ENCODE measurements around the gene FXYD6. TPM values are rescaled to one million over a fixed set of nuclear protein-coding genes. Genes with fewer than 3 reads are reported as not detected.

The FXYD6 gene
- total and polyA plus RNA-seq, 8 donors, result 2.7 to 48.0 (median 8.9) TPM

DNA sequence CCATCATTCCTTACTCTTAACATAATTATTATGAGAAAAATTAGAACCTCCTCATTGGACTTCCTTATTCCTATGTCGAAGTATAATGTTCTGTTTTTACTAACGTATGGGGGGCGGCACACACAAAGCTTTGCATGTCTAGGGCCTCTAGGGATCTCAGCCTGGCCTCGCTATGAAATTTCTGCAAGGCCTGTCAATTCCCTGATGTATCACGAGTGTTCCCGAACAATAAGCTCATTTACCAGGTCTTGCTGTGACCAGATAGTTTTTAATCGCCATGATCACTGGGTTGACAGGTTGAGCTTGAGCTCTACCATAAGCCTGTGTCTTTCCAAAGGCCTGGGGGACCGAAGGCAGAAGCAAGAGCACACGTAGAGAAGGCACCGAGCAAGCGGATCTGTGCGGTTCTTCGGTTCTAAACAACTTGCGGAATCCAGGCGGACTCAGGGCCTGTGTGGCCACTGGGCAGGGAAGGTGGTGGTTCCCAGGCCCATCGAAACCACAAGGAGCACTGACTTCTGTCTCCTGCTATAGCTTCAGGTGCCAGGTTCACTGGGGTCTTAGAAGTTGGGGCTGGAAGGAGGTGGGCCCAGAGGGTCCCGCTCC, 41.5 kb downstream of the FXYD6 start:
- peak overlapping the region in 3 of 4 donors; percentile 78 to 89 (median 86) for H3K27ac ChIP-seq
- FAIRE-seq, result no peak
- no peaks in the 10 kb centered on the region for H3K27me3 ChIP-seq
- TF ChIP-seq, protein P1, sequence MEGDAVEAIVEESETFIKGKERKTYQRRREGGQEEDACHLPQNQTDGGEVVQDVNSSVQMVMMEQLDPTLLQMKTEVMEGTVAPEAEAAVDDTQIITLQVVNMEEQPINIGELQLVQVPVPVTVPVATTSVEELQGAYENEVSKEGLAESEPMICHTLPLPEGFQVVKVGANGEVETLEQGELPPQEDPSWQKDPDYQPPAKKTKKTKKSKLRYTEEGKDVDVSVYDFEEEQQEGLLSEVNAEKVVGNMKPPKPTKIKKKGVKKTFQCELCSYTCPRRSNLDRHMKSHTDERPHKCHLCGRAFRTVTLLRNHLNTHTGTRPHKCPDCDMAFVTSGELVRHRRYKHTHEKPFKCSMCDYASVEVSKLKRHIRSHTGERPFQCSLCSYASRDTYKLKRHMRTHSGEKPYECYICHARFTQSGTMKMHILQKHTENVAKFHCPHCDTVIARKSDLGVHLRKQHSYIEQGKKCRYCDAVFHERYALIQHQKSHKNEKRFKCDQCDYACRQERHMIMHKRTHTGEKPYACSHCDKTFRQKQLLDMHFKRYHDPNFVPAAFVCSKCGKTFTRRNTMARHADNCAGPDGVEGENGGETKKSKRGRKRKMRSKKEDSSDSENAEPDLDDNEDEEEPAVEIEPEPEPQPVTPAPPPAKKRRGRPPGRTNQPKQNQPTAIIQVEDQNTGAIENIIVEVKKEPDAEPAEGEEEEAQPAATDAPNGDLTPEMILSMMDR (IDR thresholded peaks at IDR 0.05), result no peak
- intact Hi-C loops (cut with DNase I), result loop anchor here in 1 of 3 donors (5.0 kb wide), 1 partner anchor 107 kb away; no protein-coding TSS in a partner anchor
- H3K4me1 ChIP-seq, result peaks cover 6 to 18% (median 12%) of the 10 kb centered on the region in 3 donors
- H3K4me3 ChIP-seq, result peak overlapping the region in 1 of 4 donors; percentile 15
- 79 to 80% methylated on average over 17 of the region's 17 CpGs for WGBS, 2 donors
- H3K9me3 ChIP-seq, result no peaks in the 10 kb centered on the region
- DNase-seq, result peak in 2 of 6 donors; percentile 11 to 23
- no peak for ATAC-seq
- no peaks in the 10 kb centered on the region for H3K36me3 ChIP-seq

DNA sequence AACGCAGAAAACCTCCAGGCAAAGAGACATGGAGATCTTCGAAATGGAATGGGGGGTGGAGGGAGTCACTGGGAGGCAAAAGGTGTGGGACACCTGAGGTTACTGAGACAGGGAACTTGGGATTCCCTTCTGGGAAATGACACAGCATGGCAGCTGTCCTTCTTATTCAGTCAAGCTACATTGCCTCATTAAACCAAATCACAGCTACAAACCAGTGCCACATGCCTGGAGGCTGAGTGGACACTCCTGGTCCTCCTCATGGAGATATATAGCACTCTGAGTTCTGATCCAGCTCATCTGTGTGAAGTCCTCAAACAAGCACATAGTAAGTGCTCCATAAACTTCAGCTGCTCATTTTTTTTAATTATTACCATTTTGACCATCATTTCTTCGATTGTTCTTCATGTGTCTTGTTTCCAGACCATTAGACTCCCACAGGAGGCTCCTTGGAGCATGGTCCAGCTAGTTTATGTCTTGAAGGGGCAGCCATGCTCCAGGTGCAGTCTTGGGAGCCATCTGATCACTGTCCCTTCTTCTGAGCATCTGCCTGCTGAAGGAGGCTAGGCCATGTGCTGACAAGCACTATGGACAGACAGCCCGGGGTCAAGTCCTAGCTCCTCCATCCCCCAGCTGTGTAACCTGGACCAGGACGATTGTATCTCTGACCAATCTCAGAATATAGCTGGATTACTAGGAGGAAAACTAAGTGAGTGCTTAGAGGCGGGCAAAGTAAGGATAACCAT, 42.2 kb downstream of the FXYD6 start:
- Histone ChIP-seq H3K9me3 (no peaks in the 10 kb centered on the region), H3K27me3 (no peaks in the 10 kb centered on the region), H3K36me3 (no peaks in the 10 kb centered on the region), H3K4me1 (peaks cover 8 to 19% (median 12%) of the 10 kb centered on the region in 3 donors), H3K4me3 (peak overlapping the region in 2 of 4 donors; percentile 10 to 15), H3K27ac (peak overlapping the region; percentile 70 to 89 (median 82))
- TF ChIP-seq, protein P1 (IDR thresholded peaks at IDR 0.05), result no peak
- ATAC-seq (peak in 1 of 4 donors; percentile 1), DNase-seq (peak in 2 of 6 donors; percentile 10 to 11), FAIRE-seq (no peak)
- 68 to 71% methylated on average over 6 of the region's 6 CpGs for WGBS, 2 donors
- intact Hi-C loops (cut with DNase I), result no loop called here

DNA sequence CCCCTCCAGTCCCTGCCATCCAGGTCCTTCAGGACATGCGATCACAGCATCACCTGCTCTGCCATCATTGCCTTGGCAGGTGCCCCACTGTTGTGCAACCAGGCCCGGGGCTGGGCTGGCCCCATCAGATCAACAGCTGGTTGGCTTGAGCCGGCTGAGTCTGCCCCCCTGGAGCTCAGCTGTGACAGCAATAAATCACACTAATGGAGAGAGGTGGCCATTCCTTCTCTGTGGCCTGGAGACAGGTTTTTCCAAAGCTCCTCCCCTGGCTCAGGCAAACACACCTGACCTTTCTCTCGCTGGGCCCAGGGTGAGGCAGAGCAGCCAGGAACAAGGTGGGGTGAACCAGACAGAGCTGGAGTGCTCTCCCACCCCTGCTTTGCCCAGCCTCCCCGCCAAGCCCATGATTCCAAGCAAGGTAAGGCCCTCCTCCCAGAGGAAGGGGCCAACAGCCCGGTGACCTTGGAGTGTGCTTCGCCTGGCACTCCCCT, 43.0 kb downstream of the FXYD6 start:
- Histone ChIP-seq H3K27ac (peak overlapping the region; percentile 70 to 89 (median 82)), H3K36me3 (no peaks in the 10 kb centered on the region), H3K4me3 (peak overlapping the region in 1 of 4 donors; percentile 15), H3K27me3 (no peaks in the 10 kb centered on the region), H3K9me3 (no peaks in the 10 kb centered on the region), H3K4me1 (peaks cover 12 to 25% (median 15%) of the 10 kb centered on the region in 3 donors)
- intact Hi-C loops (cut with DNase I), result no loop called here
- ATAC-seq (peak; percentile 85 to 92 (median 90)), FAIRE-seq (no peak), DNase-seq (peak; percentile 88 to 97 (median 94))
- TF ChIP-seq, protein P1 (IDR thresholded peaks at IDR 0.05), result no peak
- WGBS, 2 donors, result 9 to 11% methylated on average over 7 of the region's 7 CpGs

DNA sequence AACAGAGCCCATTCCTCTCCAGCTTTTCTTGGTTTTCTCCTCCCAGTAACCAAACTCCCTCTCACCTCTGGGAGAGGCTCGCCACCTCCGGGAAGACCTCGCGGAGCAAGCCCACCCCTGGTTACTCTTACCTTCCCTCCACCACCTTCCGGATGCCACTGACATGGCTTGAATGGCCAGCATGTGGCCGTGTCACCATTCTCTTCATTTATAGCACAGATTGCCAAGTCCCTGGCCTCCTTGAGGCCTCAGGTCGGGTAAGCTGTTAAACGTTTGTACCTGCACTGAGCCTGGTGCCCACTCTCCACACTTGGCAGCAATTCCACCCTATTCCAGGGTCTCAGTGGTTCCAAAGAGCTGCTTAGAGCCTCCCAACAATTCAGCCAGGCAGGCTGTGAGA, 43.9 kb downstream of the FXYD6 start:
- H3K36me3 ChIP-seq, result no peaks in the 10 kb centered on the region
- TF ChIP-seq, protein P1 (IDR thresholded peaks at IDR 0.05), result no peak
- H3K27me3 ChIP-seq, result no peaks in the 10 kb centered on the region
- ATAC-seq (no peak), DNase-seq (peak in 3 of 6 donors; percentile 12 to 38 (median 28)), FAIRE-seq (no peak)
- no peaks in the 10 kb centered on the region for H3K9me3 ChIP-seq
- H3K27ac ChIP-seq, result peak overlapping the region; percentile 70 to 89 (median 82)
- intact Hi-C loops (cut with DNase I), result no loop called here
- H3K4me3 ChIP-seq, result no peak overlapping the region
- WGBS, 2 donors, result 86 to 88% methylated on average over 8 of the region's 8 CpGs
- peaks cover 12 to 25% (median 18%) of the 10 kb centered on the region in 3 donors for H3K4me1 ChIP-seq
